ENCODE data around the gene CCDC85C. TPM values are rescaled to one million over a fixed set of nuclear protein-coding genes. Genes with fewer than 3 reads are reported as not detected.
A peak's percentile ranks its signal among the peaks of the same experiment; 100 is the strongest.

Gene CCDC85C
- polyA plus RNA-seq (2011; rRNA removed) (7.2 and 8.5 TPM in 2 replicates), polyA minus RNA-seq (2011; rRNA and poly(A)+ RNA removed) (11.3 and 13.8 TPM in 2 replicates)

DNA sequence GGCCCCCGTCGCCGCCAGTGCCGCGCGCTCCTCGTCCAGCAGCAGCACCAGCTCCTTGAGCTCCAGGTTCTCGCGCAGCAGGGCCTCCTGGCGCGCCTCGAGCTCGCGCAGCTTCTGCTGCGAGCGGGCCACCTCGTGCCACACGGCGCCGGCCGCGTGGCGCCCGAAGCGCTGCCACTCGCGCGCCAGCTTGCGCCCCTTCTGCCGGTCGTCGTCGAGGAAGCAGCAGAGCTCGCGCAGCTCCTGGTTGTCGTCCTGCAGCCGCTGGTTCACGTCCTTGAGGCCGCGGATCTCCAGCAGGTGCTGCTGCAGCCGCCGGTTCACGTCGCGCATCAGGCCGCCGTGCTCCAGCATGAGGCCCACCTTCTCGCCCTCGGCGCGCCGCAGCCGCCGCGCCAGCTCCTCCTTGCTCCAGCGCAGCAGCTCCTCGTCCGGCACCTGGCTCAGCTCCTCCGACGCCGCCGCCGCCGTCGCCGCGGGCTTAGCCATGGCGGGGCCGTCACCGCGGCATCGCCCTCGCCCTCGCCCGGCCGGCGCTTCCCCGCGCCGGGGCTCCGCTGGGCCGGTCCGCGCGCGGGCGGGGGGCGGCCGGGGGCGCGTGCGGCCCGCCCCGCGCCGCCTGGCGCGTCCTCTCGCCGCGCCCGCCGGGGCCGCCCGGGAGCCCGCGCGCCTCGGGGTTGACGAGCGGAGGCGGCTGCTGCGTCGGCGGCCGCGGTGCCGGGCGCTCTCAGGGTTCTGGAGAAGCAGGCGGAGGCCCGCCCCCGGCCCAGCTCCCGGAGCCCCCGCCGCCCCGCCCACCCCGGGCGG is at the start of gene CCDC85C:
TSS of gene CCDC85C (minus strand) at position 737 of the 807 bp plus-strand sequence. CDS start at position 489, 248 bp downstream.
- H3K27me3 ChIP-seq (ENCODE audit: control insufficient read depth, insufficient read depth, low read length): no peaks in the 10 kb centered on the region
- H3K27ac ChIP-seq (ENCODE audit: low read depth, low read length): peak within 1 kb of the TSS; percentile 65
- no peaks in the 10 kb centered on the region; the same call in 1 of the 2 replicates for H3K9me3 ChIP-seq (ENCODE audit: control insufficient read depth, insufficient read depth, low read length)
- H3K4me3 ChIP-seq (ENCODE audit: low read depth, low read length): peak within 1 kb of the TSS; percentile 68
- TF ChIP-seq, protein P1, sequence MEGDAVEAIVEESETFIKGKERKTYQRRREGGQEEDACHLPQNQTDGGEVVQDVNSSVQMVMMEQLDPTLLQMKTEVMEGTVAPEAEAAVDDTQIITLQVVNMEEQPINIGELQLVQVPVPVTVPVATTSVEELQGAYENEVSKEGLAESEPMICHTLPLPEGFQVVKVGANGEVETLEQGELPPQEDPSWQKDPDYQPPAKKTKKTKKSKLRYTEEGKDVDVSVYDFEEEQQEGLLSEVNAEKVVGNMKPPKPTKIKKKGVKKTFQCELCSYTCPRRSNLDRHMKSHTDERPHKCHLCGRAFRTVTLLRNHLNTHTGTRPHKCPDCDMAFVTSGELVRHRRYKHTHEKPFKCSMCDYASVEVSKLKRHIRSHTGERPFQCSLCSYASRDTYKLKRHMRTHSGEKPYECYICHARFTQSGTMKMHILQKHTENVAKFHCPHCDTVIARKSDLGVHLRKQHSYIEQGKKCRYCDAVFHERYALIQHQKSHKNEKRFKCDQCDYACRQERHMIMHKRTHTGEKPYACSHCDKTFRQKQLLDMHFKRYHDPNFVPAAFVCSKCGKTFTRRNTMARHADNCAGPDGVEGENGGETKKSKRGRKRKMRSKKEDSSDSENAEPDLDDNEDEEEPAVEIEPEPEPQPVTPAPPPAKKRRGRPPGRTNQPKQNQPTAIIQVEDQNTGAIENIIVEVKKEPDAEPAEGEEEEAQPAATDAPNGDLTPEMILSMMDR (IDR thresholded peaks at IDR 0.05; ENCODE audit: low read depth, low read length): no peak
- DNase-seq (ENCODE audit: low read depth, low spot score): no peak
- CTCF ChIA-PET: interaction anchor here (0.5 to 1.2 kb wide), 3 partner anchors 25 to 80 kb away, joined by 3 to 4 read pairs (median 3); partner anchors contain the start of gene CYP46A1
- POLR2A ChIA-PET: interaction anchor here (0.6 to 2.1 kb wide), 9 partner anchors 10 to 123 kb away, joined by 3 to 7 read pairs (median 3); partner anchors contain the start of genes CYP46A1 and SETD3

DNA sequence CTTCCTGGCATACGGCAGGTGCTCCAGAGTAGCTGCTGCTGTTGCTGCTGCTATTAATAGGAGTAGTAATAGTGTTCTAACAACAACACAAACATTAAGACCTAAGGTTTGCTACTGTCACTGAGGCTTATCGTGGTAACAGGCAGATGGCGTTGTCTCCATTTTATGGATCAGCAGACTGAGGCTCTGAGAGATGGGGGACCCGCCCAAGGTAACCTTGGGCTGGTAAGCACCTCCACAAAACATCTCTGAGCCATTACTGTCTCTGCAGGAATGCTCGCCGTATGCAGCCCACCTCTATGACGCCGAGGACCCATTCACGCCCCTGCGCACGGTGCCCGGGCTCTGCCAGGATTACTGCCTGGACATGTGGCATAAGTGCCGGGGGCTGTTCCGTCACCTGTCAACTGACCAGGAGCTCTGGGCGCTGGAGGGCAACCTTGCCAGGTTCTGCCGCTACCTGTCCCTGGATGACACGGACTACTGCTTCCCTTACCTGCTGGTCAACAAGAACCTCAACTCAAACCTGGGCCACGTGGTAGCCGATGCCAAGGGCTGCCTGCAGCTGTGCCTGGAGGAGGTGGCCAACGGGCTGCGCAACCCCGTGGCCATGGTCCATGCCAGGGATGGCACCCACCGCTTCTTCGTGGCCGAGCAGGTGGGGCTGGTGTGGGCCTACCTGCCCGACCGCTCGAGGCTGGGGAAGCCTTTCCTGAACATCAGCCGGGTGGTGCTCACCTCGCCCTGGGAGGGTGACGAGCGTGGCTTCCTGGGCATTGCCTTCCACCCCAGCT is 48.1 kb upstream of the CCDC85C start:
- TF ChIP-seq, protein P1 (IDR thresholded peaks at IDR 0.05; ENCODE audit: low read depth, low read length): no peak
- no peak for DNase-seq (ENCODE audit: low read depth, low spot score)
- Histone ChIP-seq H3K9me3 (ENCODE audit: control insufficient read depth, insufficient read depth, low read length) (no peaks in the 10 kb centered on the region; the same call in 1 of the 2 replicates), H3K27ac (ENCODE audit: low read depth, low read length) (no peak overlapping the region), H3K4me3 (ENCODE audit: low read depth, low read length) (no peak overlapping the region), H3K27me3 (ENCODE audit: control insufficient read depth, insufficient read depth, low read length) (no peaks in the 10 kb centered on the region)
- ChIA-PET CTCF (no interaction called here), POLR2A (no interaction called here)

DNA sequence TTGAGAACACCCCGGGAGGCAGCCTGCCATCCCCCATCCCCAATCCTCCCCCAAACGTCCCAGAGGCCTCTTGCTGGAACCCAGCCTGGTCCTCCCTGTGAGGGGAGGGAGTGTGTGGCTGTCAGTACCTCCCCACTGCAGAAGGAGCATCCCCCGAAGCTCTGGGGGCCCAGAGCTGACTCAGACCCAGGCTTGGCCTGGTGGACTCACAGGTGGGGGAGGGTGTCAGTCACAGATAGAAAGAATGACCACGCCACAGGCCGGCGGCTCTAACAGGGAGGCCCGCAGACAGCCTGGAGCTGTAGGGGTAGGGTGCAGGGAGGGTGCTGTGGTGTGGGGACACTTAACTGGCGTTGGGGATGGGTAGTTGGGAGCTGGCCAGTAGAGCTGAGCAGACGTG is 46.2 kb upstream of the CCDC85C start:
- ChIA-PET POLR2A (interaction anchor here (0.6 kb wide), 1 partner anchor 9 kb away, joined by 4 read pairs; no protein-coding TSS in a partner anchor), CTCF (no interaction called here)
- TF ChIP-seq, protein P1 (IDR thresholded peaks at IDR 0.05; ENCODE audit: low read depth, low read length): no peak
- Histone ChIP-seq H3K27me3 (ENCODE audit: control insufficient read depth, insufficient read depth, low read length) (no peaks in the 10 kb centered on the region), H3K4me3 (ENCODE audit: low read depth, low read length) (no peak overlapping the region), H3K27ac (ENCODE audit: low read depth, low read length) (no peak overlapping the region), H3K9me3 (ENCODE audit: control insufficient read depth, insufficient read depth, low read length) (no peaks in the 10 kb centered on the region; the same call in 1 of the 2 replicates)
- DNase-seq (ENCODE audit: low read depth, low spot score): no peak

DNA sequence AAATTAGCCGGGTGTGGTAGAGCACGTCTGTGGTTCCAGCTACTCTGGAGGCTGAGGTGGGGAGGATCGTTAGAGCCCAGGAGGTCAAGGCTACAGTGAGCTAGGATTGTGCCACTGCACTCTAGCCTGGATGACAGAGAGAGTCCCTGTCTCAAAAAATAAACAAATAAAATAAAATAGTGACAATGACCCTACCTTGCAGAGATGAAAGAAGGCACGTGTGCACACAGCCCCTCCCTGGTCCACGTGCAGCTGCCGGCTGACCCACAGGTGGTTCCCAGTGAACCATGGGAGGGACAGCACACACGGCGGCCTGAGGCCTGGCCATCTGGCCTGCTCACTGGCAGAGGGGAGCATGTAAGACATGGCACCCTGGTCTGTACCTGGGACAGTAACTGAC is 45.6 kb upstream of the CCDC85C start:
- DNase-seq (ENCODE audit: low read depth, low spot score): no peak
- CTCF ChIA-PET: no interaction called here
- Histone ChIP-seq H3K9me3 (ENCODE audit: control insufficient read depth, insufficient read depth, low read length) (no peaks in the 10 kb centered on the region; the same call in 1 of the 2 replicates), H3K27ac (ENCODE audit: low read depth, low read length) (no peak overlapping the region), H3K4me3 (ENCODE audit: low read depth, low read length) (no peak overlapping the region), H3K27me3 (ENCODE audit: control insufficient read depth, insufficient read depth, low read length) (no peaks in the 10 kb centered on the region)
- TF ChIP-seq, protein P1 (IDR thresholded peaks at IDR 0.05; ENCODE audit: low read depth, low read length): no peak
- POLR2A ChIA-PET: interaction anchor here (0.6 kb wide), 1 partner anchor 8 kb away, joined by 4 read pairs; no protein-coding TSS in a partner anchor

Measured in AG04450 (cell line).